B cell (primary cell): ENCODE measurements around the gene PFKM. TPM values are rescaled to one million over a fixed set of nuclear protein-coding genes. Genes with fewer than 3 reads are reported as not detected.

Experiments used
- ATAC-seq: fragments of 200-7000 bp; cut with Tn5 transposase; one replicate; pipeline ENCODE4 v1.10.0; 2021; ENCODE audit warnings: low read depth, mild to moderate bottlenecking, moderate number of reproducible peaks, moderate library complexity
- CTCF ChIA-PET: fragments of 350-600 bp; sonication (Branson Sonifier 250); formaldehyde crosslinking; loops from one replicate; lab custom pipeline; 2021; ENCODE audit warnings: antibody characterized with exemption, inconsistent platforms; lab: Charles Lee
- POLR2A ChIA-PET: fragments of 350-600 bp; sonication (Branson Sonifier 250); formaldehyde crosslinking; loops from one replicate; lab custom pipeline; 2021; ENCODE audit warnings: antibody characterized with exemption; lab: Charles Lee
- DNase-seq: peaks from one replicate; pipeline ENCODE4 v3.0.0; 2013
- H2AFZ ChIP-seq: 2 replicates; pipeline ENCODE4 v1.6.1; 2012; ENCODE audit warnings: mild to moderate bottlenecking, low read depth, low read length; ENCODE audit not compliant: insufficient read depth, poor library complexity, severe bottlenecking
- H3K27ac ChIP-seq, 2 donors: 1 replicate in 1 of 2; 2 replicates in 1 of 2; pipeline ENCODE4 v1.5.1; 2012 to 2013; ENCODE audit warnings: low read length in 2 of 2, mild to moderate bottlenecking in 2 of 2, moderate library complexity in 1 of 2
- H3K27me3 ChIP-seq, 4 experiments: fragments of 200-600 bp in 1 of 4; sonication (generic) in 1 of 4; replicated peaks in 1 of 4; 1 replicate in 2 of 4; 2 replicates in 2 of 4; pipeline versions ENCODE4 v1.6.1 to v1.7.0; 2013 to 2016; ENCODE audit warnings: low read length in 3 of 4, mild to moderate bottlenecking in 2 of 4, mixed read lengths in 1 of 4, moderate library complexity in 1 of 4; ENCODE audit not compliant: insufficient read depth in 4 of 4, control insufficient read depth in 3 of 4; ENCODE audit errors: control extremely low read depth in 1 of 4
- H3K36me3 ChIP-seq, 2 experiments: replicated peaks in 1 of 2; 1 replicate in 1 of 2; 2 replicates in 1 of 2; pipeline versions ENCODE4 v1.6.1 to v1.7.1; 2013; ENCODE audit warnings: low read length in 1 of 2; ENCODE audit not compliant: insufficient read depth in 2 of 2, control insufficient read depth in 1 of 2; ENCODE audit errors: control extremely low read depth in 1 of 2, extremely low read depth in 1 of 2
- H3K4me1 ChIP-seq, 2 donors: fragments of 200-600 bp in 1 of 2; sonication (generic) in 1 of 2; 1 replicate in 1 of 2; 2 replicates in 1 of 2; pipeline versions ENCODE4 v1.5.1 to v1.6.1; 2013 to 2017; ENCODE audit warnings: low read length in 2 of 2; ENCODE audit not compliant: control insufficient read depth in 2 of 2, insufficient read depth in 2 of 2
- H3K4me2 ChIP-seq: replicated peaks from 2 replicates; pipeline ENCODE3; 2012; ENCODE audit warnings: mild to moderate bottlenecking, low read depth, low read length; ENCODE audit not compliant: poor library complexity, severe bottlenecking
- H3K4me3 ChIP-seq, 5 experiments: fragments of 200-600 bp in 1 of 5; sonication (generic) in 1 of 5; 1 replicate in 3 of 5; 2 replicates in 2 of 5; pipeline versions ENCODE4 v1.5.1 to v1.7.0; 2011 to 2016; ENCODE audit warnings: low read length in 4 of 5, mild to moderate bottlenecking in 4 of 5, low read depth in 2 of 5, control low read depth in 1 of 5, moderate library complexity in 1 of 5; ENCODE audit not compliant: insufficient read depth in 1 of 5; ENCODE audit errors: control extremely low read depth in 1 of 5, extremely low read depth in 1 of 5
- H3K79me2 ChIP-seq: fragments of 200-600 bp; sonication (generic); one replicate; pipeline ENCODE4 v1.6.0; 2016; ENCODE audit warnings: low read length; ENCODE audit not compliant: control insufficient read depth, insufficient read depth
- H3K9ac ChIP-seq: fragments of 200-600 bp; sonication (generic); 2 replicates; pipeline ENCODE4 v1.6.1; 2017; ENCODE audit warnings: mild to moderate bottlenecking, low read length, moderate library complexity
- H3K9me3 ChIP-seq, 3 donors: one replicate each; pipeline versions ENCODE4 v1.6.1 to v1.7.1; 2013; ENCODE audit warnings: low read length in 2 of 3; ENCODE audit not compliant: control insufficient read depth in 2 of 3, insufficient read depth in 1 of 3; ENCODE audit errors: control extremely low read depth in 1 of 3
- H4K20me1 ChIP-seq: 2 replicates; pipeline ENCODE4 v1.6.0; 2012; ENCODE audit warnings: mild to moderate bottlenecking, low read length; ENCODE audit not compliant: insufficient read depth, control insufficient read depth, poor library complexity, severe bottlenecking
- H3K27ac Mint-ChIP-seq: one replicate; pipeline ENCODE4 v1.8.0; 2021; ENCODE audit warnings: mixed read lengths
- H3K27me3 Mint-ChIP-seq: one replicate; pipeline ENCODE4 v1.8.0; 2021; ENCODE audit warnings: mixed read lengths
- H3K4me1 Mint-ChIP-seq: one replicate; pipeline ENCODE4 v1.8.0; 2021; ENCODE audit warnings: mixed read lengths
- H3K4me3 Mint-ChIP-seq: one replicate; pipeline ENCODE4 v1.8.0; 2021; ENCODE audit warnings: mixed read lengths
- H3K9me3 Mint-ChIP-seq: one replicate; pipeline ENCODE4 v1.8.0; 2022; ENCODE audit warnings: mixed read lengths; ENCODE audit not compliant: insufficient read depth
- CTCF ChIP-seq: fragments of 200-600 bp; IDR thresholded peaks from one replicate; pipeline ENCODE4 v1.8.0; 2022; ENCODE audit warnings: antibody characterized with exemption, mild to moderate bottlenecking
- EZH2 ChIP-seq: IDR thresholded peaks from 2 replicates; pipeline ENCODE4 v1.6.1; 2012; ENCODE audit warnings: borderline replicate concordance, low read depth, mild to moderate bottlenecking, moderate library complexity, low read length; ENCODE audit not compliant: insufficient read depth, poor library complexity, severe bottlenecking
- WGBS: methylation state at CpG from one replicate; pipeline ENCODE4 v1.1.5; 2013; ENCODE audit warnings: missing lambda C conversion rate; ENCODE audit not compliant: insufficient coverage; 5-methylcytosine and 5-hydroxymethylcytosine counted together
- intact Hi-C: fragments of 100-400 bp; cut with micrococcal nuclease; formaldehyde crosslinking; loops from one replicate; pipeline ENCODE4 v1.10.0; 2022
- polyA plus RNA-seq: library from polyadenylated mRNA; depleted of rRNA; stranded (reverse); fragments of >200 nt; gene quantifications from 2 replicates; pipeline ENCODE4 v1.2.3, GENCODE V29; 2012
- total RNA-seq, 2 donors: library from RNA; stranded (reverse); fragments of 120-200 nt in 1 of 2; gene quantifications; 1 replicate in 1 of 2; 2 replicates in 1 of 2; pipeline versions ENCODE4 v1.2.3 to v1.2.4, GENCODE V29; 2013 to 2022

PFKM gene
- total and polyA plus RNA-seq, 2 donors (not counting 1 experiment from before 2014, with no cell fraction given), result 20.3 to 43.0 TPM

GRCh38 chr12:48187916-48188695, 68.9 kb downstream of the PFKM start:
- no peak overlapping the region for H3K27ac ChIP-seq
- no peak overlapping the region for H3K9ac ChIP-seq
- POLR2A ChIA-PET, result no interaction called here
- CTCF ChIA-PET, result interaction anchor here (0.6 to 3.3 kb wide), 5 partner anchors 10 to 319 kb away, joined by 3 to 35 read pairs (median 3); no protein-coding TSS in a partner anchor
- peaks cover 20% of the 10 kb centered on the region for H3K4me1 Mint-ChIP-seq
- no peak overlapping the region for H3K4me2 ChIP-seq
- no peaks in the 10 kb centered on the region for H3K79me2 ChIP-seq
- no peak overlapping the region for H3K27ac Mint-ChIP-seq
- no peaks in the 10 kb centered on the region for H4K20me1 ChIP-seq
- DNase-seq (no peak), ATAC-seq (no peak)
- H3K9me3 Mint-ChIP-seq, result no peaks in the 10 kb centered on the region
- peaks cover 19 to 20% of the 10 kb centered on the region in 2 donors for H3K4me1 ChIP-seq
- H3K9me3 ChIP-seq, result peaks cover 0 to 4% (median 0%) of the 10 kb centered on the region in 3 donors
- TF ChIP-seq EZH2 (no peak), CTCF (no peak)
- H2AFZ ChIP-seq, result no peak overlapping the region
- no peaks in the 10 kb centered on the region for H3K36me3 ChIP-seq
- H3K4me3 Mint-ChIP-seq, result no peak overlapping the region
- WGBS, result 91% methylated on average over 7 of the region's 10 CpGs
- peaks cover 0 to 19% (median 6%) of the 10 kb centered on the region in 4 experiments for H3K27me3 ChIP-seq
- intact Hi-C loops, result loop anchor here (5.0 to 10.0 kb wide), 2 partner anchors 483 to 536 kb away; partner anchors contain the start of gene RPAP3
- H3K4me3 ChIP-seq, result no peak overlapping the region
- H3K27me3 Mint-ChIP-seq, result peaks cover 13% of the 10 kb centered on the region
